ENCODE measurements around the gene VPS13D.

- no peak for TF ChIP-seq SIN3A (IDR thresholded peaks at IDR 0.05; ENCODE audit: borderline replicate concordance, low read depth, low read length)
- TF ChIP-seq CTCF (IDR thresholded peaks at IDR 0.05), result no peak
- TF ChIP-seq EP300 (IDR thresholded peaks at IDR 0.05; ENCODE audit: borderline replicate concordance in 1 of 2, low read depth in 1 of 2, low read length in 1 of 2), result no peak
- no peak for TF ChIP-seq REST (IDR thresholded peaks at IDR 0.05; ENCODE audit: low read depth, low read length)
- no peak for TF ChIP-seq TEAD4 (IDR thresholded peaks at IDR 0.05; ENCODE audit: borderline replicate concordance, insufficient read depth)
These were observed 50.1 kb downstream of the VPS13D start for GRCh38 chr1:12279728-12280464.

Data from SK-N-SH (cell line).